Loucy (cell line): Measurements from ENCODE around the gene NFIX.

Experiments used
- EZH2phosphoT487 ChIP-seq: fragments of 200-600 bp; IDR thresholded peaks from 2 replicates; pipeline ENCODE4 v1.6.1; 2018; ENCODE audit warnings: antibody characterized with exemption, mild to moderate bottlenecking, moderate library complexity, borderline replicate concordance
- TF ChIP-seq, protein P1 (sequence below): fragments of 200-600 bp; sonication (generic); conservative IDR thresholded peaks from 2 replicates; pipeline ENCODE4 v1.5.1; 2014; ENCODE audit warnings: mild to moderate bottlenecking, antibody characterized with exemption, low read length

DNA sequence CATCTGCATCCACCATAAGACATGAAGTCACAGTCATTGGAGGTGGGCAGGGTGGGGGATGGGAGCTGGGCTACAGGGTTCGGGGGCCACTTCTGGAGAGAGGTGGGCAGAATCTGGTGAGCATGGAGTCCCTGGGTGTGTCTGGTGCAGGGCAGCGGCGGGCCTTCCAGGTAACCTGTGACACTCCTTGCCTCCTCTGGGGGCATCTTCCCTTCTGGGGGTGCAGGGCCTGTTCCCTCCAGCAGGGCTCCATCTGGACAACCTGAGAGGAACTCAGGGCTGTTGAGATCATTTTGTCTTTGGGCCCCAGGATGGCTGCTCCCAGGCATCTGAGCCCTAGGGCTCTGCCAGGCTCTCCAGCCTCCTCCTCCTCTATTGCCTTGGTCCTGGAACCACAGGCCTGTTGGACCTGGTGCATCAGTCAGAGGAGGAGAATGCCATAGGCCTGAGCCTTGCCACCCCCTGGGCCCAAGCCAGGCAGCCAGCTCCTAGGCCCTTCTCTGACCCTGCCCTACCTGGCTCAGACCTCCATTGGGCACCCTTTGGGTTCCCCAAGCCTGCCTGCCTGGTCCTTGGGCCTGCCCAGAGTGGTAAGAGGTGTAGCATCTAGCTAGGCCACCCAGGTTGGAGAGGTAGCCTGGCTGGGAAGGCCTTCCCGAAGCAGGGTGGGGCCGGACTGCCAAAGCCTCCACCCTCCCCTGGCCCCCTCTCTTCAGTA, 94.0 kb downstream of the NFIX start:
- TF ChIP-seq, protein P1, sequence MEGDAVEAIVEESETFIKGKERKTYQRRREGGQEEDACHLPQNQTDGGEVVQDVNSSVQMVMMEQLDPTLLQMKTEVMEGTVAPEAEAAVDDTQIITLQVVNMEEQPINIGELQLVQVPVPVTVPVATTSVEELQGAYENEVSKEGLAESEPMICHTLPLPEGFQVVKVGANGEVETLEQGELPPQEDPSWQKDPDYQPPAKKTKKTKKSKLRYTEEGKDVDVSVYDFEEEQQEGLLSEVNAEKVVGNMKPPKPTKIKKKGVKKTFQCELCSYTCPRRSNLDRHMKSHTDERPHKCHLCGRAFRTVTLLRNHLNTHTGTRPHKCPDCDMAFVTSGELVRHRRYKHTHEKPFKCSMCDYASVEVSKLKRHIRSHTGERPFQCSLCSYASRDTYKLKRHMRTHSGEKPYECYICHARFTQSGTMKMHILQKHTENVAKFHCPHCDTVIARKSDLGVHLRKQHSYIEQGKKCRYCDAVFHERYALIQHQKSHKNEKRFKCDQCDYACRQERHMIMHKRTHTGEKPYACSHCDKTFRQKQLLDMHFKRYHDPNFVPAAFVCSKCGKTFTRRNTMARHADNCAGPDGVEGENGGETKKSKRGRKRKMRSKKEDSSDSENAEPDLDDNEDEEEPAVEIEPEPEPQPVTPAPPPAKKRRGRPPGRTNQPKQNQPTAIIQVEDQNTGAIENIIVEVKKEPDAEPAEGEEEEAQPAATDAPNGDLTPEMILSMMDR: peak; percentile 72
- no peak for TF ChIP-seq EZH2phosphoT487
